ENCODE data around the gene ZSCAN21. TPM values are rescaled to one million over a fixed set of nuclear protein-coding genes. Genes with fewer than 3 reads are reported as not detected.
"Not testable (repeated sequence)": the region's sequence is repeated elsewhere in the genome, so short reads cannot be mapped to it uniquely, and the experiment has no call there.

The ZSCAN21 gene
- total and polyA plus RNA-seq, 2 donors from 2014 or later: 10.8 to 12.4 TPM

GRCh38 chr7:100003711-100004661 is 45.6 kb upstream of the ZSCAN21 start:
- no peak overlapping the region for H3K27ac ChIP-seq (ENCODE audit: low read depth in 2 of 2, low read length in 2 of 2)
- FAIRE-seq (no peak), DNase-seq (no peak)

DNA sequence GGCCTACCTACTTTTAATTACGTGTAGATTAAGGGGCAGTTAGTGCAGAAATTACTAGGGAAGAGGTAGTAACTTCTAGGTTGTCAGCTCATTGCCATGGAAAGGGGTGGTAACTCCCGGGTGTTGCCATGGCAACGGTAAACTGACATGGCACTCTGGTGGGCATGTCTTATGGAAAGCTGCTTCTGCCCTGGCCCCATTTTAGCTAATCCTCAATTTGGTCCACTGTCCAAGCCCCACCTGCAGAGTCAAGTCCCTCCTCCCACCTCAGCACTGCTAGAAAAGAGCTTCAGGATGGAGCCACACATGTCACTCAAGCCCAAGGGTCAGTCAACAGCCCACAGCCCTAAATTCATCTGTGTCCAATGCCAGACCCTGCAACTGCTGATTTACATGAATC is 41.7 kb upstream of the ZSCAN21 start:
- Histone ChIP-seq H3K9ac (ENCODE audit: low read length in 3 of 3) (no peak overlapping the region), H3K4me3 (ENCODE audit: low read length in 3 of 3) (no peak overlapping the region), H3K27ac (ENCODE audit: low read depth in 2 of 2, low read length in 2 of 2) (no peak overlapping the region), H3K4me1 (ENCODE audit: control insufficient read depth in 2 of 3, insufficient read depth in 2 of 3, low read depth in 1 of 3, low read length in 3 of 3) (no peaks in the 10 kb centered on the region), H3K36me3 (ENCODE audit: control insufficient read depth in 2 of 3, insufficient read depth in 3 of 3, low read length in 3 of 3) (no peaks in the 10 kb centered on the region), H3K27me3 (ENCODE audit: control insufficient read depth, insufficient read depth, low read length) (no peaks in the 10 kb centered on the region), H3K9me3 (ENCODE audit: control insufficient read depth in 2 of 3, insufficient read depth in 1 of 3, low read length in 3 of 3) (no peaks in the 10 kb centered on the region)
- TF ChIP-seq, protein P1, sequence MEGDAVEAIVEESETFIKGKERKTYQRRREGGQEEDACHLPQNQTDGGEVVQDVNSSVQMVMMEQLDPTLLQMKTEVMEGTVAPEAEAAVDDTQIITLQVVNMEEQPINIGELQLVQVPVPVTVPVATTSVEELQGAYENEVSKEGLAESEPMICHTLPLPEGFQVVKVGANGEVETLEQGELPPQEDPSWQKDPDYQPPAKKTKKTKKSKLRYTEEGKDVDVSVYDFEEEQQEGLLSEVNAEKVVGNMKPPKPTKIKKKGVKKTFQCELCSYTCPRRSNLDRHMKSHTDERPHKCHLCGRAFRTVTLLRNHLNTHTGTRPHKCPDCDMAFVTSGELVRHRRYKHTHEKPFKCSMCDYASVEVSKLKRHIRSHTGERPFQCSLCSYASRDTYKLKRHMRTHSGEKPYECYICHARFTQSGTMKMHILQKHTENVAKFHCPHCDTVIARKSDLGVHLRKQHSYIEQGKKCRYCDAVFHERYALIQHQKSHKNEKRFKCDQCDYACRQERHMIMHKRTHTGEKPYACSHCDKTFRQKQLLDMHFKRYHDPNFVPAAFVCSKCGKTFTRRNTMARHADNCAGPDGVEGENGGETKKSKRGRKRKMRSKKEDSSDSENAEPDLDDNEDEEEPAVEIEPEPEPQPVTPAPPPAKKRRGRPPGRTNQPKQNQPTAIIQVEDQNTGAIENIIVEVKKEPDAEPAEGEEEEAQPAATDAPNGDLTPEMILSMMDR (IDR thresholded peaks at IDR 0.05; ENCODE audit: borderline replicate concordance, extremely low read depth, insufficient read depth): no peak
- FAIRE-seq (no peak), DNase-seq (no peak)
- intact Hi-C loops (cut with DNase I): no loop called here

More at GRCh38 chr7:100003711-100004661, 45.6 kb upstream of the ZSCAN21 start:
- H3K4me3 ChIP-seq (ENCODE audit: low read length in 3 of 3): no peak overlapping the region
- no peak overlapping the region for H3K9ac ChIP-seq (ENCODE audit: low read length in 3 of 3)
- H3K36me3 ChIP-seq (ENCODE audit: control insufficient read depth in 2 of 3, insufficient read depth in 3 of 3, low read length in 3 of 3): no peaks in the 10 kb centered on the region
- H3K27me3 ChIP-seq (ENCODE audit: control insufficient read depth, insufficient read depth, low read length): no peaks in the 10 kb centered on the region
- H3K9me3 ChIP-seq (ENCODE audit: control insufficient read depth in 2 of 3, insufficient read depth in 1 of 3, low read length in 3 of 3): no peaks in the 10 kb centered on the region
- TF ChIP-seq, protein P1 (IDR thresholded peaks at IDR 0.05; ENCODE audit: borderline replicate concordance, extremely low read depth, insufficient read depth): no peak
- no peaks in the 10 kb centered on the region for H3K4me1 ChIP-seq (ENCODE audit: control insufficient read depth in 2 of 3, insufficient read depth in 2 of 3, low read depth in 1 of 3, low read length in 3 of 3)
- intact Hi-C loops (cut with DNase I): no loop called here

DNA sequence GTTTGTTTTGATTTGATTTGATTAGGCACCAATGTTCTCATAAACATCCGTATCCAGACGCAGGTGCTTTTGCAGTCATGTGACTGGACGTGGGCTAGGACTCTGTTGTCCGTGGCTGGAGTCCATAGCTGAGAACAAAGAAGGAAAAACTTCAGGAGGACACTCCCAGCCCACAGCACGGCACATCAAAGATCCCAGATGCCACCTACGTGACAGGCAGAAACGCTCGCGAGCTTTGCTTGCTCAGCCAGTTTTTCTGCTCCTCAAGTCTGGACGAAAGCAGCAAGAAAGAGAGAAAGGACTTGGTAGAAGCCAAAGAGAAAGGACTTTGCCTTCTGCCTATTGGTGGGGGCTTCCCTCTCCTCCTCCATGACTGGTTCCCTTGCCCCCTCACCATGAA is 41.0 kb upstream of the ZSCAN21 start:
- H3K4me1 ChIP-seq (ENCODE audit: control insufficient read depth in 2 of 3, insufficient read depth in 2 of 3, low read depth in 1 of 3, low read length in 3 of 3): no peaks in the 10 kb centered on the region
- TF ChIP-seq, protein P1 (IDR thresholded peaks at IDR 0.05; ENCODE audit: borderline replicate concordance, extremely low read depth, insufficient read depth): no peak
- DNase-seq (no peak), FAIRE-seq (no peak)
- H3K27ac ChIP-seq (ENCODE audit: low read depth in 2 of 2, low read length in 2 of 2): no peak overlapping the region
- H3K9ac ChIP-seq (ENCODE audit: low read length in 3 of 3): no peak overlapping the region
- H3K4me3 ChIP-seq (ENCODE audit: low read length in 3 of 3): no peak overlapping the region
- no peaks in the 10 kb centered on the region for H3K36me3 ChIP-seq (ENCODE audit: control insufficient read depth in 2 of 3, insufficient read depth in 3 of 3, low read length in 3 of 3)
- no peaks in the 10 kb centered on the region for H3K27me3 ChIP-seq (ENCODE audit: control insufficient read depth, insufficient read depth, low read length)
- no peaks in the 10 kb centered on the region for H3K9me3 ChIP-seq (ENCODE audit: control insufficient read depth in 2 of 3, insufficient read depth in 1 of 3, low read length in 3 of 3)
- intact Hi-C loops (cut with DNase I): no loop called here

DNA sequence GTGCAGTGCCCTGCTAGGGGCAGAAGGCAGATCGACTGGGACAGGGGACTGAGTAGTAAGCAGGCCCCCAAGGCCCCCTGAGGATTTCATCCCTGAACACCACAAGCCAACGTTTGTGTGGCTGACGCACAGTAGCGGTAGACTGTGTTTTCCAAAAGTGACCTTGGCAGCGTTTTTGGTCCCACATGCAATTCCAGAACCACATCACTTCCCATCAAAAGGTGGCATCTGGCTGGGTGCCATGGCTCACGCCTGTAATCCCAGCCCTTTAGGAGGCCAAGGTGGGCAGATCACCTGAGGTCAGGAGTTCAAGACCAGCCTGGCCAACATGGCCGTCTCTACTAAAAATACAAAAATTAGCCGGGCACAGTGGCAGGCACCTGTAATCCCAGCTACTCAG is 39.6 kb upstream of the ZSCAN21 start:
- H3K9me3 ChIP-seq (ENCODE audit: control insufficient read depth in 2 of 3, insufficient read depth in 1 of 3, low read length in 3 of 3); H3K27ac ChIP-seq (ENCODE audit: low read depth in 2 of 2, low read length in 2 of 2); H3K27me3 ChIP-seq (ENCODE audit: control insufficient read depth, insufficient read depth, low read length); DNase-seq; intact Hi-C loops (cut with DNase I); H3K36me3 ChIP-seq (ENCODE audit: control insufficient read depth in 2 of 3, insufficient read depth in 3 of 3, low read length in 3 of 3); H3K4me3 ChIP-seq (ENCODE audit: low read length in 3 of 3); H3K4me1 ChIP-seq (ENCODE audit: control insufficient read depth in 2 of 3, insufficient read depth in 2 of 3, low read depth in 1 of 3, low read length in 3 of 3); H3K9ac ChIP-seq (ENCODE audit: low read length in 3 of 3); FAIRE-seq: not testable (repeated sequence)

Data from kidney (tissue), 14 donors.